Coronary artery (tissue), 2 donors: ENCODE data around the gene SFI1.
A peak's percentile ranks its signal among the peaks of the same experiment; 100 is the strongest.

ENCODE experiments used
- DNase-seq: peaks from one replicate; pipeline ENCODE4 v3.0.0-alpha.2; 2017; ENCODE audit warnings: low spot score
- H3K27ac ChIP-seq, 2 donors: fragments of 200-600 bp; sonication (generic); one replicate each; pipeline ENCODE4 v1.5.1; 2016 to 2019
- H3K4me3 ChIP-seq: fragments of 200-600 bp; sonication (generic); 2 replicates; pipeline ENCODE4 v1.5.1; 2016; ENCODE audit warnings: mild to moderate bottlenecking, moderate library complexity
- CTCF ChIP-seq: fragments of 200-600 bp; sonication (generic); IDR thresholded peaks from one replicate; pipeline ENCODE4 v1.5.1; 2019; ENCODE audit warnings: antibody characterized with exemption

The SFI1 gene

GRCh38 chr22:31637891-31638618 lies 141.7 kb downstream of the SFI1 start:
- DNase-seq: no peak
- H3K27ac ChIP-seq: peak overlapping the region in 1 of 2 donors; percentile 84
- peak overlapping the region; percentile 59 for H3K4me3 ChIP-seq
- TF ChIP-seq CTCF: no peak

GRCh38 chr22:31639436-31640039 lies 143.2 kb downstream of the SFI1 start:
- no peak for DNase-seq
- H3K4me3 ChIP-seq: no peak overlapping the region
- TF ChIP-seq CTCF: no peak
- H3K27ac ChIP-seq: no peak overlapping the region

GRCh38 chr22:31646186-31647019 lies 150.1 kb downstream of the SFI1 start:
- no peak overlapping the region for H3K4me3 ChIP-seq
- TF ChIP-seq CTCF: no peak
- no peak for DNase-seq
- H3K27ac ChIP-seq: no peak overlapping the region

GRCh38 chr22:31647066-31647465 lies 150.7 kb downstream of the SFI1 start:
- Histone ChIP-seq H3K27ac (no peak overlapping the region), H3K4me3 (no peak overlapping the region)
- DNase-seq: no peak
- no peak for TF ChIP-seq CTCF

GRCh38 chr22:31647523-31648320 lies 151.4 kb downstream of the SFI1 start:
- Histone ChIP-seq H3K27ac (no peak overlapping the region), H3K4me3 (no peak overlapping the region)
- no peak for TF ChIP-seq CTCF
- no peak for DNase-seq

- Histone ChIP-seq H3K4me3 (no peak overlapping the region), H3K27ac (no peak overlapping the region)
- no peak for DNase-seq
- no peak for TF ChIP-seq CTCF
Measured at GRCh38 chr22:31650391-31650790, 154.1 kb downstream of the SFI1 start.
